Jurkat, Clone E6-1 (cell line): Measurements from ENCODE around the gene MAS1L.
"Not testable (repeated sequence)": the region's sequence is repeated elsewhere in the genome, so short reads cannot be mapped to it uniquely, and the experiment has no call there.

Experiments used
- DNase-seq: peaks from one replicate; pipeline ENCODE4 v3.0.0-alpha.2; 2011; ENCODE audit warnings: low read depth, low spot score
- H3K4me3 ChIP-seq: 2 replicates; pipeline ENCODE4 v1.5.1; 2011; ENCODE audit warnings: mild to moderate bottlenecking, low read length, control low read depth, moderate library complexity

The MAS1L gene

DNA sequence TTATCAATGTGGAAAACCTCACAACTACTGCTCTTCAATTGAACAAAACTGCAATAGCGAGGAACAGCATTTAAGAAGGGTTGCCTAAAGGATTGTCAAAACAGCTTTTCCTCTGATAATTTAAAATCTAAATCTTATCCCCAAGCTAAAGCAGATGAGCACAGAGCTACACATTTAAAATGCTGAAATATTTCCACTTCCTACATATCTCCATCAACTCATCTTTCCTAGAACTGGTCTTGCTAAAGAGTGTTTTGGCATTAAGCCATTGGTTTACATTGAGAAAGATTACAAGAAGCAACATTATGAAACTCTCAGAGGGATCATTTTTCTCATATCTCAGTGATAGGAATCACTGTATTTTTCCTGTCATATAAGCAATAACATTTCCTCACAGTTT, 45.0 kb downstream of the MAS1L start:
- no peak for DNase-seq
- no peak overlapping the region for H3K4me3 ChIP-seq

DNA sequence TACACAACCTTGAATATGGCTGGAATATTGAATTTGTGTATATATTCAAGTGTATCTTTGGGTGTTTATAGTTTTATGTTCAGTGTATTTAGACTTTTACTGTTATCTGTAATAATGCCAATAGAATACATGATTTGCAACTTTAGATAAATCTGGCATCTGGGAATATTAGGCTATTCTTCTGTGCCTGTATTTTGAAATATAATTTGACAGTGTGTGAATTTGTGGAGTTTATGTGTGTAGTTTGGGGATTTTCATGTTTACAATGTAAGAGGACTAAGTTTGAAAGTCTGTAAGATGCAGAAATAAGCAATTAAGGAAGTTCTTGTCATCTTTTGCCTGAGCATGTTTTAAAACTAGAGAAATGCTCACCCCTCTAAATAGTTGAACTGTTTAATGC, 48.8 kb downstream of the MAS1L start, which contains the start of gene OR10C1:
Gene OR10C1, plus strand, starts transcription at position 301 of the 400 bp plus-strand sequence. CDS start 710 bp downstream, outside the sequence.
- no peak within 1 kb of the TSS for H3K4me3 ChIP-seq
- no peak for DNase-seq

DNA sequence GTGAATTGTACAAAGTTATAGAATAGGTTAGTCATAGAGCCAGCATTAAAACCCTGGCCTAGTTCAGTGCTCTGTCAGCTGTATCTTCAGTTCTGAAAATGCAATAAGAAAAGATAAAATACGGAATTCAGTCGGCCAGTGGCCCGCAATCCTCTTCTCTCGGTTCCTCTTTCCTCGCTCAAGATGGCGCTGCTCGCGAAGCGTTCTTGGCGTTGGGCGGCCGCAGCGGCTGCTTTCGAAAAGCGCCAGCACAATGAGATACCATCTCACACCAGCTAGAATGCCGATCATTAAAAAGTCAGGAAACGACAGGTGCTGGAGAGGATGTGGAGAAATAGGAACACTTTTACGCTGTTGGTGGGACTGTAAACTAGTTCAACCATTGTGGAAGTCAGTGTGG, 51.0 kb downstream of the MAS1L start:
- DNase-seq, H3K4me3 ChIP-seq: not testable (repeated sequence)
